IPS DF 19.7 (cell line): ENCODE results near the gene MTMR1.

Experiments used
- DNase-seq: peaks from one replicate; pipeline ENCODE4 v3.0.0-alpha.2; 2013; ENCODE audit warnings: low read depth, low spot score

The MTMR1 gene

DNA sequence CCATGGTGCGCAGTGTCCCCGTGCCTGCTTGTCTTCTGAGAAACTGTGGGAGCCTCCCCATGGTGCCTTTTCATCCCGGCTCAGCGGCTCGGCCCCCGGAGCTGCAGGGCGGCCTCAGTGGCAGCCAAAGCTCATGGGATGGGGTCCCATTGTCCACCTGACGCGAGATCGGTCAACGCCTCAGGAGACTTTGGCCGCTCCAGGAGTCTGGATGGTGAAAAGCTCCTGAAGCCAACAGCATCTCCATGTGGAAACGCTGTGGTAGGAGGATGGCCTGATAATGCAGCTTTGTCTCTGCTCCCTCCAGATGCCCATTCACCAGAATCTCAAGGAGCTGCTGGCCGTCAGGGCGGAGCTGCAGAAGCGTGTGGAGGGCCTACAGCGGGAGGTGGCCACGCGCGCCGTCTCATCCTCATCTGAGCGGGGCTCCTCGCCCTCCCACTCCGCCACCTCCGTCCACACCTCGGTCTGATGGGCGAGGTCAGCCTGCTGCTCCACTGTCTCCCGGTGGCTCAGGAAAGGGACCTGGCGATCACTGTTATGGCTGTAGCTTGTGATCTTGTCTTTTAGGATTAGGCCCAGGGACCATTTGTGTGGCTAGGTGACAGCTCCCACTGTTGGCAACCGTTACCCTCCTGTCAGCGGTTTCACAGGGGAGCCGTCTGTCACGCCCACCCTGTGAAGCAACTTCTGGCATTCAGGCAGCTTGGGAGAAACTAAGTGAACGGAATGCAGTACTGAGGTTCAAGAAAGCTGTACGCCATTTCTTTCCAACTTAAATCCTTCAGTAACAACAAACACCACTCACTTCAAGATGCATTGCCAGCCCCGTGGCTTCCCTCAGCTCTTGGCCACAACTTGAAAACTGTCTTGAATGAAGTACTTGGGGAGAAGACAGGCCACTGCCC is 69.3 kb downstream of the MTMR1 start:
- no peak for DNase-seq

DNA sequence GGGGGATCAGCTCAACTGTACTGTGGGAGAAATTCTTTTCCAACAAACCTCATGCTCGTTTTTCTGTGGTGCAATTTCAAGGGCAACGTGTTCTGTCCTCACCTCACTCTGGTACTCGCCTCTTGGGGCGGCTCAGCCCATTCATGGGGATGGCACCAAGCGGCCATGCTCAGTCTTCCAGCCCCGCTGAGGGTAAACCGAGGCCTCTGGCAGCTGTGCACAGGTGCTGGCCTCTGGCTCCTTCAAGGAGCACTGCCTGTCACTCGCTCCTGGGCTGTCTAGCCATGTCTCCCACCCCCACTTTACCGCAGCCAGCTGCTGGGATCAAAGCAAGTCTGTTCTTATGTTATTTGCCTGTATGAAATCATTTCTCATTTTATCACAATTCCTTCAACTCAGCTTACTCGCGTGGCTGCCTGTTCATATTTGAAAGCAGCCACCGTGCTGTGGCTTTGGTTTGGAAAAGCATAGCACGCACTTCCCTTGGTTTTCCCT is 70.2 kb downstream of the MTMR1 start:
- DNase-seq = no peak

DNA sequence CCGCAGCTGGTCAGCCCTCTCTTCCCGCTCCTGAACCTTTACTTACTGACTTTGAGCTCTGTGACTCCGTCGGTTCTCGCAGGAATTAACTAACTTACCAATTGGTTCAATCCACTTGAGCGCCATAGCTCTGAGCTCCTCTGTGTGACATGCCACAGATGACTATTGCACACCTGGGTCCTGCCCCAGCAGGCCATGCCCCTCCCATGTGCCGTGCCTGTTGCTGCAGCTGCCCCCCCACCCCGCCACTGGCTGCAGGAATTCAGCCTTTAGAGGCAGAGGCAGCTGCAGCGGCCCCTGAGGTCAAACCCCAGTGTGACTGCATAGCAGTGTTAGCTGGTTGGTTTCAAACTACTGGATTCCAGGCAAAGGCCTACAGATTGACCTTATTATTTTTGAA is 70.6 kb downstream of the MTMR1 start:
- DNase-seq = no peak

- DNase-seq = no peak
These were observed 72.0 kb downstream of the MTMR1 start for GRCh38 chrX:150765237-150765636.

GRCh38 chrX:150765782-150766350 is 72.7 kb downstream of the MTMR1 start:
- no peak for DNase-seq

DNA sequence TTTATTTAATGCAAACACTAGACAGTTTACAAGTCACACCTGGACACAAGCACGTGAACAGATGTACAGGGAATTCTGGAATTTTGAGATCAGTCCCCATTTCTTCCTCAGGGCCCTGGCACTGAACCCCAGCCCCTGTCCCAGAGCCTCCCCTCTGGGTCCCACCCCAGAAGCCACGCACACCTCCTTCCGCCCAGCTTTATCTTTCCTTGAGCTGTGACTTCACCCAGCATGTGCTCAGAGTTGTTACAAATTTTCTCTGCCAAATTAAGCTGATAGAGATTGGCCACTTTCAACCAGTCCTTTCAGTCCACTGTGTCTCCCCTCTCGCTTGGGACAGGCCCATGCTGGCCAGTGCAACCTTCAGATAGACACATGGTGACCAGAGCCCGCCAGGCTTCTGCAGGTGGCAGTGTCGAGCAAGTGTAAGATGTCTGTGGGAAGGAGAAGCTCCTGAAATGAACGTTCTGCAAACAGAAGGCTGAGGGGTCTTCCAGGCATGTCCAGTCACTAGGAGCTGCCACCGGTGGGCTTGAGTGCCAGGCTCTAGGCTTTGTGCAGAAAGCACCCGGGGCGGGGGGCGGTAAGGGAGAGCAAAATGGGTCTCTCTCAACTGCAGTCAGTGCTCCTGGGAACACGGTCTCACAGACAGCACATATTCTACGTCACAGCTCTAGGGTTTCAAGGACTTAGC is 73.3 kb downstream of the MTMR1 start:
- DNase-seq = no peak

DNA sequence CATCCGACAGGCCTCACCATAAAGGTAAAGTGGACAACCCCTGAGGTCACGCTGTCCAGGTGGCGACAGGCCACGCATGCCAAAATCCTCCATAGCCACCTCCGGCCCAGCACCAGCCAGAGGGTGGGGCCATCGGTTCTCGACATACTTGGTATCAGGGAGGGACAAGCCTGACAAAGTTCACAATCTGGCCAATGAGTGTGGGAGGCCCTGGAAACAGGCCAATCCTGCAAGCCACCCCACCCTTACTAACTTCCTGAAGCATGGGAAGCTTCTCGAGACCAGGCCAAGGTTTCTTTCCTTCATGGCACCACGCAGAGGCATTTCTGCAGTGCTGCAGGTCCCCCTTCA is 73.8 kb downstream of the MTMR1 start:
- no peak for DNase-seq

DNA sequence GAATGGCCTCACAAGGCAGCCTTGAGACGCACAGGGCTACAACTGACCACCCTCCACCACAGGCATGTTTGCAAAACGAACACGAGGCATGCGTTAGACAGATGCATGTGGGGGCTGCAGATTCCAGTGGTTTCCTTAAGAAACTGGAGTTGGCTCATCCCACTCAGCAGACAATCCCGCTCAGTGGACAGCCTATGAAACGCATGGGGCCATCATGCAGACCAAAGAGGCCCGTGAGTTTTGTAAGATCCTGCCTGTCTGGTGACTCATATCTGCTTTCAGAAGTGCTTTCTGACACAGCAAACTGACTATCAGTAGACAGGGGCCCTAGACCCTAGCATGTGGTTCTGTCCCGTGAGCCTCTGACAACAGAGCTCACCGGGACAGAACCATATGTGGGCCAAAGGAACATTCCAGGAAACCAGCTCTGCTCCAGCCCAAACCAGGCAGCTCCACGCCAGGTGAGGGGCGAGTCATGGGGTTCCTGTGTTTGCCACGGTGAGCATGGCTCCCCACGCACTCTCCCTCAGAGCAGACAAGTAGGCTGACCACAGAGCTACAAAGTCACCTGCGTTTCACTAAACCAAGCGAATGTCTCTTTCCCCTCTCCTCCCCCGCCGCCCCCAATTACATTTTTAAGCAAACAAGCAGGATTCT is 74.4 kb downstream of the MTMR1 start:
- DNase-seq = no peak

GRCh38 chrX:150768132-150768485 is 74.9 kb downstream of the MTMR1 start:
- DNase-seq = no peak

- no peak for DNase-seq
These were observed 75.5 kb downstream of the MTMR1 start for GRCh38 chrX:150768580-150769190.

GRCh38 chrX:150769408-150769807 is 76.2 kb downstream of the MTMR1 start:
- DNase-seq = no peak

DNA sequence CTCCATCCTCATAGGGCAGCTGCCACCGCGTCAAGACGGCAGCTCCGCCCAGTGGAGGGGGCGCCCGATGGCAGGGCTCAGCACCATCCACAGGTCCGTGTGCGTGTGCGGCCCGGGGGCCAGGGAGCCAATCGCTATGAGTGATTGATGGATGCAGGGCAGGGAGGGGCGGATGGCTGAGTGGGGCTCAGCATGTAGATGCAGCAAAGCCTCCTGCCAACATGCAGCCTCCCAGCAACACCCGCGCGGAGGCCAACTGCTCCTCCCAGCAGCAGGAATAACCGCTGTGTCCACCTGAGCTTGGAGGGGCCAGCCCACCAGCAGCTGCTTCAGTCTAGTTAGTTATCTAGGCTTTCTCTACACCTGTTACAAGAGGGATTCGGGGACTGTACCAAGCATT is 77.4 kb downstream of the MTMR1 start:
- DNase-seq = no peak

GRCh38 chrX:150771116-150771515 is 77.9 kb downstream of the MTMR1 start:
- no peak for DNase-seq

DNA sequence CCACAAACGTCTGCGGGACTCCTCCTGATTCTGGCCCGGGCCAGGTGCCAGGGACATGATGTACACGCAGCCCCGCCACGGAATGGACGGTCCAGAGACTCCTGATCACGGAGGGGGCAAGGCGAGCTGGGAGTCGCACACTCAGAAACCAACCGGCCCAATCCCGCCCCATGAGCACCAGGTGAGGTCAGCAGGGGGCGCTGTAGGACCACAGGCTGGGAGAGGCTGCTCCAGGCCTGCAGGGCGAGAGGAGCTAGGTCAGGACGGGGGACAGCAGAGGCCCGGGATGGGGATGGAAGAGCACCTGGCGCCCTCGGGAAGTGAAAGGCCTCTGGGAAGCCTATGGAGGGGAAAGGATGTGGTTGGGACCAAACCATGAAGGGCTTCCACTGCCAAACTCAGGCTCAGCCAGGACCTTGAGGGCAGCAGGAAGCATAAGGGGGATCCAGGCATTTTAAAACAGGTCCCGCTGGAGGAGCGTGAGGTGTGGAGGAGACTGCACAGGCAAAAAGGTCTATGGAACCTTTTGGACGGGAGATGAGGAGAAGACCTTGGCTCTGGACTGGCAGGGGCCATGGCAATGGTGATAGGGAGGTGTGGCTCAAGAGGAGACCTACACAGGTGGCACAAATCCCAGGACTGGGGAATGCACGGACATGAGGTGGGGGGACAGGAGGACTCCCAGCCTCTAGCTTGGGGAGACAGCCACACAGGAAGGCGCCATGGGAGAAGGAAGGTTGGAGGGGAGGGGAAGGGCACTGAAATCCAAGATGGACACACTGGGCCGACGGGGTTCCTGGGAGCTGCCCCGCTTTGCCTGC is 79.2 kb downstream of the MTMR1 start:
- no peak for DNase-seq

DNA sequence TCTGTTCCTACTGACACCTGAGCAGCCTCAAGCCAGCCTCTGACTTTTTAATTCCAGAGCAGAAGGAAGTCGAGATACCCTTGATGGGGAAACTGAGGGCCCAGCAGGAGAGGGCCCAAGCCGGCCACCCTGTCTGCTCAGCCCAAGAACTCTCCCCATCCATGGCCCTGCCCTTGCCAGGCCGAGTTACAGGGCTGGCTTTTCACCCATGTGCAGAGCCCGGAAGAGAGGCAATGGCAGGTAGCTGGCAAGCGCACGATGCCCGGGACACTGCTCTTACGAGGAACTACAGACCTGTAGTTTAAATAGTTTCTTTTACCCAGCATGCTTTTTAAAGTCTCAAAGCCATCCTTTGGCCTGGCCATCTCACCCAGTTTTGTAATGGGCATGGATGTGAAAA is 79.9 kb downstream of the MTMR1 start:
- no peak for DNase-seq

DNA sequence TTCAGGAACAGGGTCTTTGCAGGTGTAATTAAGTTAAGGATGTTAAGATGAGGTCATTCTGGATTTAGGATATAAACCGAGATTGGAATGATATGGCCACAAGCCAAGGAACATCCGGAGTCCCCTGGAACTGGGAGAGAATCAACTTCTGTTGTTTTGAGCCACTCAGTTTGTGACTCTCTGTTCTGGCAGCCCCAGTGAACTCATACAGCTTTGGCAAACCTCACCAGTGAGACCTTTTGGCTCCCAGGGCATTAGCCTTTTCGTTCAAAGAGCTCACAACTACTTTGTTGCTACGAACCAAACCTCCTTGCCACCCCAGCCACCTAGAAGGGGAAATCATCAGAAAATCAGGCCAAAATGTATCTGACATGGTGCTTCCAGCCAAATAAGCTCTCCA is 80.4 kb downstream of the MTMR1 start:
- no peak for DNase-seq

- DNase-seq = no peak
These were observed 81.8 kb downstream of the MTMR1 start for GRCh38 chrX:150774798-150775568.

DNA sequence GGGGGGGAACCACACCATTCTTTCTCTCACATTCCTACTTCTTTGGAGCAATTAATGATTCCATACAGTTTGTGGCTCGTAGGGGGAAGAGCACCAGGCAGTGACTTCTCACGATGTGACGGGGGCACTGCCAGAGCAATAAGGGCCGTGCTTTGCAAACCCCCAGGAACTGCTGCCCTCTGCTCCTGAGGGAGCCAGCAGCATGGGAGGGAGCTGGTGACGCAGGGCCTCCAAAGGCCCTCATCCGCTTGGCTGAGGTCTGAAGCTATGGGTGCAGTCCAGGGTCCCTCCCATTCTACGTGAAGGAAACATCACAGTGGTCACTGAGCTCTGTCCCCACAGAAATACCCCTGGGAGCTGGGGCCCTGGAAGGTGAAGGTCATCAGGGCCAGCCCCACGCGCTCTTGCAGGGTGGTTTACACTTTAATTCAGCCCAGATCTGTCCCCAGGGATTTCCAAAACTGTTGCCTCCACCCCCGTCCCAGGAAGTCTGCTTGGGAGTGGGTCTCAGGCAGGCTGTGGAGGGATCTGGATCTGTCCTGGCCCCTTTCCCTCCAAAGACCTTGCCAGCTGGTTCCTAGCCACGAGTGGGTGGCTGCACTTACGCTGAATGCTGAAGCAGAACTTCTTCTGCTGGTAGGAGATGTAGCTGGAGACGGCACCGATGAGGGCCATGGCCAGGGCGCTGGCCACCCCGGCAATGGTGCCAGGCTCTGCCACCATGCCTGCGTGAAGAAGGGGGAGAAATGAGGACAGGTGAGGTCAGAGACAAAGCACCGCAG is 82.6 kb downstream of the MTMR1 start:
- DNase-seq = no peak

- DNase-seq = no peak
These were observed 84.3 kb downstream of the MTMR1 start for GRCh38 chrX:150777328-150777992.
